Stimulated activated naive B cell treated with anti-CD40 and anti-IgM and Interleukin-4, amounts not matched to agents 10 μg/mL and 1 μg/mL and 100 μg/mL, for 72 hours (primary cell): Measurements from ENCODE around the gene FGF11.

ENCODE experiments used
- ATAC-seq, 2 donors: fragments of 150-1000 bp; cut with Tn5 transposase; replicated peaks; 2 replicates each; pipeline ENCODE4 v1.10.0; 2021; ENCODE audit warnings: moderate library complexity in 1 of 2
- DNase-seq: peaks from one replicate; pipeline ENCODE4 v3.0.0; 2021
- H3K27ac Mint-ChIP-seq: one replicate; pipeline ENCODE4 v1.8.0; 2022; ENCODE audit warnings: mild to moderate bottlenecking, mixed read lengths
- H3K27me3 Mint-ChIP-seq, 2 donors: one replicate each; pipeline ENCODE4 v1.8.0; 2022; ENCODE audit warnings: mixed read lengths in 2 of 2
- H3K36me3 Mint-ChIP-seq, 2 donors: one replicate each; pipeline ENCODE4 v1.8.0; 2022; ENCODE audit warnings: mixed read lengths in 2 of 2, mild to moderate bottlenecking in 1 of 2
- H3K4me1 Mint-ChIP-seq, 2 donors: one replicate each; pipeline ENCODE4 v1.8.0; 2022; ENCODE audit warnings: mixed read lengths in 2 of 2, mild to moderate bottlenecking in 1 of 2
- H3K4me3 Mint-ChIP-seq, 2 donors: one replicate each; pipeline ENCODE4 v1.8.0; 2022; ENCODE audit warnings: mild to moderate bottlenecking in 2 of 2, mixed read lengths in 2 of 2, moderate library complexity in 1 of 2
- H3K9me3 Mint-ChIP-seq, 2 donors: one replicate each; pipeline ENCODE4 v1.8.0; 2022; ENCODE audit warnings: mixed read lengths in 2 of 2, mild to moderate bottlenecking in 1 of 2

The FGF11 gene

DNA sequence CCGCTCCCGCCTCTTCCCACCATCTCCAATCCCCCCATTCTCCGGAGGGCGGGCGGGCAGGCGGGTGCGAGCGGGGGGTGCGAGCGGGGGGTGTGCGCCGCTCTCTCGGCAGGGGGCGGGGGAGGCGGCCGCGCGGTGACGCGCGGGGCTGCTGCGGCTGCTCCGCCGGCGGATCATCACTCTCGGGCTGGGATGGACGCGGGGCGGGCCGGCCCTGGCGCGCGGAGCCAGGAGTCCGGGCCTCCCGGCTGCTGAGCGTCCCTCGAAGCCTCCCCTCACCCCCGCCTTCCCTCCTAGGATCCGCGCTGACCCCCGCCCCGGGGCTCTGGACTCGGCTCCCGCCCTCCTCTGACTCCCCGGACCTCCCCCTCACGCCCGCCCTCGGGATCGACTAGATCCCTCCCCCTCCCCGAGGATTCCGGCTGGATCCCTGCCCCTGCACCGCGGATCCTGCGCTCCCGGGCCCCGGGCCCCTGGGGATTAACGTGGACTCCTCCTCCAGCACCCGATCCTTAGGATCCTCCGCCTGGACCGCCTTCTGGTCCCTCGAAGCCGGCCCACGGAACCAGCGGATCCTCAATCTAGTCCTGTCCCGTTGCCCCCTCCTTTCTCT lies 34.5 kb upstream of the FGF11 start:
- Mint-ChIP-seq H3K4me3 (peak overlapping the region; percentile 97 to 100), H3K27ac (peak overlapping the region; percentile 93), H3K4me1 (peaks cover 14 to 28% of the 10 kb centered on the region in 2 donors), H3K9me3 (no peaks in the 10 kb centered on the region), H3K27me3 (peaks cover 24 to 34% of the 10 kb centered on the region in 2 donors), H3K36me3 (peaks cover 4 to 5% of the 10 kb centered on the region in 2 donors)
- ATAC-seq (peak; percentile 28 to 33), DNase-seq (no peak)

DNA sequence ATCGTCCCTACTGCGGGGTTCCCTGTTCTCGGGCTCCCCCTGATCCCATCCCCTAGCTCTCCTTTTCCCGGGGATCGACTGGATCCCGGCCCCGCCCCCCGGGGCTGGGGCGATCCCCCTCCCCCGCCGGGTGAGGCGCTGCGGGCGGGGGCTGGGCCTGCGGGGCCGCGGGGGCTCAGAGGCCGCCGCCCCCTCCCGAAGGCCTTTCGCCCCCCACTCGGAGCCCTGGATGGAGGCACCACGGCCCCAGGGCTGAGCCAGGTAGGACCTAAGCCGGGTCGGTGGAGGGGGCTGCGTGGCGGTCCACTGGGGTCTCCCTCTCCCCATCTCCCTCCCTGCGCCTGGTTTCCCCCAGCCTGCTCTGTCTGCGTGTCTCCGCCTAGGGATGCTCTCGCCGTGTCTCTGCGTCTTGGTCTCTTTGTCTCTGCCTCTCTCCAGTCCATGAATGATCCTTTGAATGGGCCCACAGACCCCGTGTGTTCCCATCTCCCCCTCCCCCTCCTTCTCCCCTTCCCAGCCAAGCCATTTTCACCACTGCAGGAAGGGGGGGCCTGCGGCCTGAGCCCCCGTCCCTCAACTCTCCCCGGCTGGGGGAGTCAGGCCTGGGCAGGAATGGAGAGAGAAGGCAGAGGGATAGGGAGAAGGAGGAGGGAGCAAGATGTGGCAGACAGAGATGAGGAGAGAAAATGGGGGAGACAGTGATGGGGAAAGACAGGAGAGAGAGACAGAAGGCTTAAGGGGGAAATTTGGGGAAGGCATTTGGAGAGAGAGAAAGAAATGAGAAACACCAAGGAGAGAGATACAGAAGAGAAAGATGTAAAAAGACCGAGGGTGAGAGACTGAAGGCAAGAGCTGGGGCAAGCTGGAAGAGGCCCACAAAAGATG lies 33.7 kb upstream of the FGF11 start:
- Mint-ChIP-seq H3K9me3 (no peaks in the 10 kb centered on the region), H3K36me3 (peaks cover 4 to 5% of the 10 kb centered on the region in 2 donors), H3K4me3 (peak overlapping the region; percentile 97 to 100), H3K27me3 (peaks cover 25 to 41% of the 10 kb centered on the region in 2 donors), H3K27ac (peak overlapping the region; percentile 89), H3K4me1 (peaks cover 14 to 27% of the 10 kb centered on the region in 2 donors)
- ATAC-seq = no peak
- no peak for DNase-seq

- H3K27me3 Mint-ChIP-seq = peaks cover 25 to 41% of the 10 kb centered on the region in 2 donors
- H3K4me3 Mint-ChIP-seq = peak overlapping the region; percentile 73 to 100
- peaks cover 14 to 27% of the 10 kb centered on the region in 2 donors for H3K4me1 Mint-ChIP-seq
- H3K9me3 Mint-ChIP-seq = no peaks in the 10 kb centered on the region
- H3K27ac Mint-ChIP-seq = no peak overlapping the region
- no peak for ATAC-seq
- H3K36me3 Mint-ChIP-seq = peaks cover 4 to 5% of the 10 kb centered on the region in 2 donors
- DNase-seq = no peak
Observed at GRCh38 chr17:7406235-7406825, 33.0 kb upstream of the FGF11 start.

GRCh38 chr17:7407082-7407481 lies 32.2 kb upstream of the FGF11 start:
- peaks cover 25 to 41% of the 10 kb centered on the region in 2 donors for H3K27me3 Mint-ChIP-seq
- ATAC-seq (no peak), DNase-seq (no peak)
- peaks cover 12 to 22% of the 10 kb centered on the region in 2 donors for H3K4me1 Mint-ChIP-seq
- no peak overlapping the region for H3K27ac Mint-ChIP-seq
- H3K4me3 Mint-ChIP-seq = peak overlapping the region in 1 of 2 donors; percentile 39
- no peaks in the 10 kb centered on the region for H3K36me3 Mint-ChIP-seq
- no peaks in the 10 kb centered on the region for H3K9me3 Mint-ChIP-seq

GRCh38 chr17:7407485-7408251 lies 31.6 kb upstream of the FGF11 start, which contains the start of gene NLGN2:
Gene NLGN2 (plus strand): TSS chr17:7407845. CDS start chr17:7408256, 411 bp downstream.
- Mint-ChIP-seq H3K4me3 (peak within 1 kb of the TSS in 1 of 2 donors; percentile 39), H3K9me3 (no peaks in the 10 kb centered on the region), H3K27ac (no peak within 1 kb of the TSS), H3K36me3 (no peaks in the 10 kb centered on the region), H3K4me1 (peaks cover 12 to 21% of the 10 kb centered on the region in 2 donors), H3K27me3 (peaks cover 25 to 41% of the 10 kb centered on the region in 2 donors)
- ATAC-seq (no peak), DNase-seq (no peak)

- ATAC-seq (no peak), DNase-seq (no peak)
- no peaks in the 10 kb centered on the region for H3K36me3 Mint-ChIP-seq
Observed at GRCh38 chr17:7408252-7408727, 31.0 kb upstream of the FGF11 start.

GRCh38 chr17:7408863-7409262 lies 30.4 kb upstream of the FGF11 start:
- Mint-ChIP-seq H3K36me3 (no peaks in the 10 kb centered on the region), H3K9me3 (no peaks in the 10 kb centered on the region), H3K27ac (no peak overlapping the region), H3K4me3 (no peak overlapping the region), H3K27me3 (peaks cover 25 to 41% of the 10 kb centered on the region in 2 donors), H3K4me1 (peaks cover 8 to 14% of the 10 kb centered on the region in 2 donors)
- ATAC-seq (no peak), DNase-seq (no peak)

More at GRCh38 chr17:7408252-7408727, 31.0 kb upstream of the FGF11 start:
- H3K27ac Mint-ChIP-seq = no peak overlapping the region
- peaks cover 8 to 15% of the 10 kb centered on the region in 2 donors for H3K4me1 Mint-ChIP-seq
- H3K9me3 Mint-ChIP-seq = no peaks in the 10 kb centered on the region
- peaks cover 25 to 41% of the 10 kb centered on the region in 2 donors for H3K27me3 Mint-ChIP-seq
- no peak overlapping the region for H3K4me3 Mint-ChIP-seq

- no peaks in the 10 kb centered on the region for H3K36me3 Mint-ChIP-seq
- peaks cover 8 to 14% of the 10 kb centered on the region in 2 donors for H3K4me1 Mint-ChIP-seq
- H3K27me3 Mint-ChIP-seq = peaks cover 25 to 41% of the 10 kb centered on the region in 2 donors
- no peak overlapping the region for H3K27ac Mint-ChIP-seq
- DNase-seq = no peak
- no peak overlapping the region for H3K4me3 Mint-ChIP-seq
- no peak for ATAC-seq
- no peaks in the 10 kb centered on the region for H3K9me3 Mint-ChIP-seq
Observed at GRCh38 chr17:7409716-7410115, 29.6 kb upstream of the FGF11 start.

GRCh38 chr17:7410634-7411426 lies 28.5 kb upstream of the FGF11 start:
- H3K36me3 Mint-ChIP-seq = no peaks in the 10 kb centered on the region
- no peak overlapping the region for H3K27ac Mint-ChIP-seq
- no peak overlapping the region for H3K4me3 Mint-ChIP-seq

DNA sequence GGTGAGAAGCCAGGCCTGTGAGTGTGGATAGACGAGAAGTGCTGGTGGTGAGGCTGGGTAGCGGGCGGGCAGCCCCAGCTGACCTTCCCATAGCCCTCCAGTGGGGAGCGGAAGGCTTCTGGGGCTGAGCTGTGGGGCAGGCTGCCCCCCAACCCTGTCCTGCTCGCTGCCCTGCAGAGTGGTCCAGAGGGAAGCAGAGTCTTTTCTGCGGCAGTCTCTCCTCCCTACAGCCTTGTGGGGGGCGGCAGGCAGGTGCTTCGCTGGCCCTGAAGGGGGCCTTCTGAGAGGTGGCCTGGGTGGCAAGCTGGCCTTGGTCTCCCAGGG lies 27.9 kb upstream of the FGF11 start:
- Mint-ChIP-seq H3K36me3 (no peaks in the 10 kb centered on the region), H3K27me3 (peaks cover 16 to 30% of the 10 kb centered on the region in 2 donors), H3K9me3 (no peaks in the 10 kb centered on the region), H3K4me1 (peaks cover 0 to 2% of the 10 kb centered on the region in 2 donors), H3K4me3 (no peak overlapping the region), H3K27ac (no peak overlapping the region)
- ATAC-seq (no peak), DNase-seq (no peak)

More at GRCh38 chr17:7410634-7411426, 28.5 kb upstream of the FGF11 start:
- ATAC-seq = no peak
- peaks cover 4% of the 10 kb centered on the region in 2 donors for H3K4me1 Mint-ChIP-seq
- H3K9me3 Mint-ChIP-seq = no peaks in the 10 kb centered on the region
- DNase-seq = no peak
- peaks cover 20 to 35% of the 10 kb centered on the region in 2 donors for H3K27me3 Mint-ChIP-seq

DNA sequence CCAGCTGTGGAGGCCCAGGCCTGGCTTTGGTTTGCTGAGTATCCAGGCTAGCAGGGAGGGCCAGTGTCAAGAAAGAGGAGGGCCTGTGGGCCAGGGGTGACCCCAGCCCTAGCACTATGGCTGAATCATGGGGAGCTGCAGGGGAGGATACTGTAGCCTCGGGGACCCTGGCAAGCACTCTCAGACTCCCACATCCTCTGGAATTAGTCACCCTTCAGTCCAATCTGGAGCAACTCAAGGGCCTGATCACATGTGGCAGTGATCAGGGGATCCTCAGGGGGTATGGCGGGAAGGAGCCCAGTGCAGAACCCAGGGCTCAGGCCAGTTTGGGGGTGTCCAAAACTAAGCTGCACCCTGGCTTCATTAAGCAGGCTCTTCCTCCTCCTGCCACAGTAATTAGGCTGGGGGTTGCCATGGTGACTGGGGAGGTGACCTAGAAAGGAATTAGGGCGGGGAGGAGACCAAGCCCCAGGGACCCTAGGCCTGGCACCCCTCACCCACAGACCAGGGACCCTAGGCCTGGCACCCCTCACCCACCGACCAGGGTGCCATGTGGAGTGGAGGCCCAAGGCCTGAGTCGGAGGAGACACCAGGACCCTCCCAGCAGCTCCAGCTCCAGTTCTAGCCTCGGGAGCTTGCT lies 25.8 kb upstream of the FGF11 start:
- no peak for DNase-seq
- H3K27me3 Mint-ChIP-seq = peaks cover 10 to 18% of the 10 kb centered on the region in 2 donors
- peak in 1 of 2 donors; percentile 14 for ATAC-seq
- no peaks in the 10 kb centered on the region for H3K4me1 Mint-ChIP-seq
- H3K4me3 Mint-ChIP-seq = no peak overlapping the region
- H3K27ac Mint-ChIP-seq = no peak overlapping the region
- no peaks in the 10 kb centered on the region for H3K36me3 Mint-ChIP-seq
- no peaks in the 10 kb centered on the region for H3K9me3 Mint-ChIP-seq

DNA sequence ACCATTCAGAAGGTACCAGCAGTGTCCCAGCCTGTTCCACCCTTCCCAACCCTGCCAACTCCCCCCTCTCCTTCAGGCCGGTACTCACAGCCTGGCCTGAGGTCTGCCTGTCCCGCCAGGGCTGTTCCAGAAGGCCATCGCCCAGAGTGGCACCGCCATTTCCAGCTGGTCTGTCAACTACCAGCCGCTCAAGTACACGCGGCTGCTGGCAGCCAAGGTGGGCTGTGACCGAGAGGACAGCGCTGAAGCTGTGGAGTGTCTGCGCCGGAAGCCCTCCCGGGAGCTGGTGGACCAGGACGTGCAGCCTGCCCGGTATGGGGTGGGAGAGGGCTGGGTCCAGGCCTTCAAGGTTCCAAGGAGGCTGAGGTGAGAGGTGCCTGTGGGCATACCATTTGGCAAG lies 24.5 kb upstream of the FGF11 start:
- no peak for DNase-seq
- no peaks in the 10 kb centered on the region for H3K4me1 Mint-ChIP-seq
- H3K9me3 Mint-ChIP-seq = no peaks in the 10 kb centered on the region
- no peaks in the 10 kb centered on the region for H3K36me3 Mint-ChIP-seq
- no peak for ATAC-seq
- peaks cover 1 to 16% of the 10 kb centered on the region in 2 donors for H3K27me3 Mint-ChIP-seq
- no peak overlapping the region for H3K4me3 Mint-ChIP-seq
- H3K27ac Mint-ChIP-seq = no peak overlapping the region

DNA sequence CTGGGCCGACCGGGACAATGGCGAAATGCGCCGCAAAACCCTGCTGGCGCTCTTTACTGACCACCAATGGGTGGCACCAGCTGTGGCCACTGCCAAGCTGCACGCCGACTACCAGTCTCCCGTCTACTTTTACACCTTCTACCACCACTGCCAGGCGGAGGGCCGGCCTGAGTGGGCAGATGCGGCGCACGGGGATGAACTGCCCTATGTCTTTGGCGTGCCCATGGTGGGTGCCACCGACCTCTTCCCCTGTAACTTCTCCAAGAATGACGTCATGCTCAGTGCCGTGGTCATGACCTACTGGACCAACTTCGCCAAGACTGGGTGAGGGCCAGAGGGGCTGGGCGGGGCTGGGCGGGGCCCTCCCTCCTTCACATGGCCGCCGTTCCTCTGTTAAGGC lies 23.5 kb upstream of the FGF11 start:
- no peak for ATAC-seq
- no peak for DNase-seq

More for the DNA sequence above, 23.5 kb upstream of the FGF11 start:
- Mint-ChIP-seq H3K27ac (no peak overlapping the region), H3K4me1 (no peaks in the 10 kb centered on the region), H3K9me3 (no peaks in the 10 kb centered on the region), H3K27me3 (peaks cover 0 to 11% of the 10 kb centered on the region in 2 donors), H3K36me3 (no peaks in the 10 kb centered on the region), H3K4me3 (no peak overlapping the region)
